OCI-LY1 (cell line): ENCODE results near the gene TYRP1.

ENCODE experiments used
- H2AFZ ChIP-seq: fragments of 200-600 bp; sonication (generic), shearing (Covaris generic); 2 replicates; pipeline ENCODE4 v1.6.0; 2014; ENCODE audit warnings: antibody characterized with exemption, mild to moderate bottlenecking, low read length
- H3F3A ChIP-seq: fragments of 200-600 bp; sonication (generic), shearing (Covaris generic); 2 replicates; pipeline ENCODE4 v1.6.0; 2014; ENCODE audit warnings: mild to moderate bottlenecking, antibody characterized with exemption, low read length, moderate library complexity; ENCODE audit not compliant: insufficient read depth
- H3K27ac ChIP-seq: fragments of 200-600 bp; sonication (generic); 2 replicates; pipeline ENCODE4 v1.5.1; 2014; ENCODE audit warnings: low read length, mixed run types, mild to moderate bottlenecking, low read depth; ENCODE audit not compliant: poor library complexity, severe bottlenecking
- H3K27me3 ChIP-seq: fragments of 200-600 bp; sonication (generic); 2 replicates; pipeline ENCODE4 v1.6.0; 2014; ENCODE audit warnings: antibody characterized with exemption, mild to moderate bottlenecking, low read length, moderate library complexity; ENCODE audit not compliant: insufficient read depth
- H3K36me3 ChIP-seq: fragments of 200-600 bp; sonication (generic); 2 replicates; pipeline ENCODE4 v1.6.1; 2014; ENCODE audit warnings: mild to moderate bottlenecking, antibody characterized with exemption, low read length, moderate library complexity, mixed read lengths; ENCODE audit not compliant: insufficient read depth
- H3K4me1 ChIP-seq: fragments of 200-600 bp; sonication (generic); 2 replicates; pipeline ENCODE4 v1.5.1; 2014; ENCODE audit warnings: mild to moderate bottlenecking, low read length, moderate library complexity; ENCODE audit not compliant: insufficient read depth, severe bottlenecking
- H3K4me2 ChIP-seq: fragments of 200-600 bp; sonication (generic), shearing (Covaris generic); 2 replicates; pipeline ENCODE4 v1.6.1; 2014; ENCODE audit warnings: low read length
- H3K4me3 ChIP-seq: fragments of 200-600 bp; sonication (generic); 2 replicates; pipeline ENCODE4 v1.5.1; 2014; ENCODE audit warnings: low read length, low read depth, mild to moderate bottlenecking, mixed read lengths; ENCODE audit not compliant: poor library complexity, severe bottlenecking
- H3K79me2 ChIP-seq: fragments of 200-600 bp; shearing (Covaris generic); 2 replicates; pipeline ENCODE4 v1.6.1; 2016; ENCODE audit warnings: mixed run types, low read length, mixed read lengths; ENCODE audit not compliant: insufficient read depth
- H3K9ac ChIP-seq: fragments of 200-600 bp; sonication (generic), shearing (Covaris generic); 2 replicates; pipeline ENCODE4 v1.6.1; 2014; ENCODE audit warnings: mild to moderate bottlenecking, low read length, mixed read lengths
- H3K9me2 ChIP-seq: fragments of 200-600 bp; sonication (generic), shearing (Covaris generic); 2 replicates; pipeline ENCODE4 v1.6.1; 2014; ENCODE audit warnings: low read depth, mild to moderate bottlenecking, low read length, mixed read lengths
- H3K9me3 ChIP-seq: fragments of 200-600 bp; shearing (Covaris generic); 2 replicates; pipeline ENCODE4 v1.6.1; 2014; ENCODE audit warnings: low read length, mixed read lengths
- H4K20me1 ChIP-seq: fragments of 200-600 bp; sonication (generic), shearing (Covaris generic); 2 replicates; pipeline ENCODE4 v1.6.0; 2016; ENCODE audit warnings: mild to moderate bottlenecking, low read length; ENCODE audit not compliant: insufficient read depth
- EZH2 ChIP-seq: fragments of 200-600 bp; sonication (generic), shearing (Covaris generic); IDR thresholded peaks from 2 replicates; pipeline ENCODE4 v1.8.0; 2017; ENCODE audit warnings: borderline replicate concordance, mixed run types, mild to moderate bottlenecking, antibody characterized with exemption, low read length, moderate library complexity, mixed read lengths
- TF ChIP-seq, protein P1 (sequence below): fragments of 200-600 bp; sonication (generic), shearing (Covaris generic); IDR thresholded peaks from 2 replicates; pipeline ENCODE4 v1.5.1; 2017; ENCODE audit warnings: mild to moderate bottlenecking, antibody characterized with exemption, low read length, moderate library complexity, mixed read lengths

The TYRP1 gene, protein sequence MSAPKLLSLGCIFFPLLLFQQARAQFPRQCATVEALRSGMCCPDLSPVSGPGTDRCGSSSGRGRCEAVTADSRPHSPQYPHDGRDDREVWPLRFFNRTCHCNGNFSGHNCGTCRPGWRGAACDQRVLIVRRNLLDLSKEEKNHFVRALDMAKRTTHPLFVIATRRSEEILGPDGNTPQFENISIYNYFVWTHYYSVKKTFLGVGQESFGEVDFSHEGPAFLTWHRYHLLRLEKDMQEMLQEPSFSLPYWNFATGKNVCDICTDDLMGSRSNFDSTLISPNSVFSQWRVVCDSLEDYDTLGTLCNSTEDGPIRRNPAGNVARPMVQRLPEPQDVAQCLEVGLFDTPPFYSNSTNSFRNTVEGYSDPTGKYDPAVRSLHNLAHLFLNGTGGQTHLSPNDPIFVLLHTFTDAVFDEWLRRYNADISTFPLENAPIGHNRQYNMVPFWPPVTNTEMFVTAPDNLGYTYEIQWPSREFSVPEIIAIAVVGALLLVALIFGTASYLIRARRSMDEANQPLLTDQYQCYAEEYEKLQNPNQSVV

DNA sequence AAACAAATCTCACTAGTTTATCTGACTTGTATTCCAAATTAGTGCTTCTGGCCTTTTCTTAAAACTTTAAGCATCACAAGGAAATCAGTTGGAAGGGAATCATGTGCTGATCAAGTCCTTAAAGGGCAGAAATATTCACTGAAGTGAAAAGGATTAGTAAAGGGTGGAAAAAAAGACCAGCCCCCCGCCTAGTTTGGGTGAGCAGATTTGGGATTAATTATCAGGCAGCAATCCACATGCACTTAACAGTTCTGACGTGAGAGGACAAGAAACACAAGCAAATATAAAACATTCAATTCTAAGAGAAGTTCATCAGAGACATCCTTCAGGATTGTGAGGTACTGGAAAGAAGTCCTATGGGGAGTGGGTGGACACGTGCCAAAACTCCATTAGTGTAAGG lies at the start of gene TYRP1:
Gene TYRP1 (plus strand): TSS at position 245 of the 400 bp plus-strand sequence. CDS start 612 bp downstream, outside the sequence.
- Histone ChIP-seq H2AFZ (no peak within 1 kb of the TSS), H3K4me2 (no peak within 1 kb of the TSS), H3F3A (no peaks in the 10 kb centered on the region), H3K9me2 (no peaks in the 10 kb centered on the region), H3K9ac (no peak within 1 kb of the TSS), H3K4me1 (no peaks in the 10 kb centered on the region), H3K27ac (no peak within 1 kb of the TSS), H3K27me3 (no peaks in the 10 kb centered on the region), H3K36me3 (no peaks in the 10 kb centered on the region), H3K4me3 (no peak within 1 kb of the TSS), H3K79me2 (no peaks in the 10 kb centered on the region), H4K20me1 (no peaks in the 10 kb centered on the region), H3K9me3 (no peaks in the 10 kb centered on the region)
- TF ChIP-seq, protein P1, sequence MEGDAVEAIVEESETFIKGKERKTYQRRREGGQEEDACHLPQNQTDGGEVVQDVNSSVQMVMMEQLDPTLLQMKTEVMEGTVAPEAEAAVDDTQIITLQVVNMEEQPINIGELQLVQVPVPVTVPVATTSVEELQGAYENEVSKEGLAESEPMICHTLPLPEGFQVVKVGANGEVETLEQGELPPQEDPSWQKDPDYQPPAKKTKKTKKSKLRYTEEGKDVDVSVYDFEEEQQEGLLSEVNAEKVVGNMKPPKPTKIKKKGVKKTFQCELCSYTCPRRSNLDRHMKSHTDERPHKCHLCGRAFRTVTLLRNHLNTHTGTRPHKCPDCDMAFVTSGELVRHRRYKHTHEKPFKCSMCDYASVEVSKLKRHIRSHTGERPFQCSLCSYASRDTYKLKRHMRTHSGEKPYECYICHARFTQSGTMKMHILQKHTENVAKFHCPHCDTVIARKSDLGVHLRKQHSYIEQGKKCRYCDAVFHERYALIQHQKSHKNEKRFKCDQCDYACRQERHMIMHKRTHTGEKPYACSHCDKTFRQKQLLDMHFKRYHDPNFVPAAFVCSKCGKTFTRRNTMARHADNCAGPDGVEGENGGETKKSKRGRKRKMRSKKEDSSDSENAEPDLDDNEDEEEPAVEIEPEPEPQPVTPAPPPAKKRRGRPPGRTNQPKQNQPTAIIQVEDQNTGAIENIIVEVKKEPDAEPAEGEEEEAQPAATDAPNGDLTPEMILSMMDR = no peak
- no peak for TF ChIP-seq EZH2

DNA sequence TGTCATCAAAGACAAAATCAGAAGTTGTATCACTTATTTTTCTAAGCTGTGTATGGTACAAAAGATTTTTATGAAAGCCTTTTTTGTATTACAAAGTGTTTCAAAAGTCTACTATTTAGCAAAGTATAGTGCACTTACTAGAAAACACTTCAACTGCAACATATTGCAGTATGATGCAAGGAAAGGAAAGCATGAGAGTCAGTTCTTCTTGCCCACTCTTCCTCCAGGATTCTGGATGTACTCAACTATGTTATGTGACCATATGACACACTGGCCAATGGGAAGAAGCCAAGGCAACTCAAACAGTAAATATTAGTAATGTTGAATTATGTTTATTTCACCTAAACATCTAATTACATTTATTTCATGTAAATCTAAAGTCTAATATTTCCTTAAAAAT lies 49.5 kb upstream of the TYRP1 start:
- H3K27ac ChIP-seq = no peak overlapping the region
- no peaks in the 10 kb centered on the region for H4K20me1 ChIP-seq
- H3K9ac ChIP-seq = no peak overlapping the region
- no peaks in the 10 kb centered on the region for H3K9me2 ChIP-seq
- no peaks in the 10 kb centered on the region for H3F3A ChIP-seq
- H2AFZ ChIP-seq = no peak overlapping the region
- no peaks in the 10 kb centered on the region for H3K79me2 ChIP-seq
- H3K4me3 ChIP-seq = no peak overlapping the region
- no peak for TF ChIP-seq EZH2
- TF ChIP-seq, protein P1 = no peak
- H3K36me3 ChIP-seq = no peaks in the 10 kb centered on the region
- H3K4me2 ChIP-seq = no peak overlapping the region
- no peaks in the 10 kb centered on the region for H3K27me3 ChIP-seq
- H3K4me1 ChIP-seq = no peaks in the 10 kb centered on the region
- H3K9me3 ChIP-seq = no peaks in the 10 kb centered on the region

DNA sequence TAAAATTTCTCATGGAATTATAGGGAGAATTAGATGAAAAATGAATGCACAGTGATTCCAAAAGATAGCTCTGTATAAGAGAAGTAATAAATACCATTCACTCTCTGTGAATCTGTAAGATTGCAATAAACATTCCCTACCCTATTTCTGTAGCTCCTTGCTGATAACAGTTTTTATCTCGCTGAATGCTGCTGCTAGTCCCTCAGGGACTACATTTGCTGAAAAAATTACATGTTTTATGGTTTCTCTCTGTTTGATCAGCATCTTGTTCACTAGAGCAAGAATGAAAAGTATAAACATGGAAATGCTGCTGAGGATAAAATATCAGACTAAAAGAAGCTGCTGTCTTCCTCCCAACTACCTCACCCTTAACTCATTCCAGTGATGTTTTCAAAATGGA lies 44.3 kb upstream of the TYRP1 start:
- H3K27ac ChIP-seq = no peak overlapping the region
- no peaks in the 10 kb centered on the region for H3K9me3 ChIP-seq
- H3K79me2 ChIP-seq = no peaks in the 10 kb centered on the region
- H3K4me2 ChIP-seq = no peak overlapping the region
- no peaks in the 10 kb centered on the region for H3K4me1 ChIP-seq
- no peak overlapping the region for H2AFZ ChIP-seq
- no peaks in the 10 kb centered on the region for H4K20me1 ChIP-seq
- no peaks in the 10 kb centered on the region for H3K36me3 ChIP-seq
- no peaks in the 10 kb centered on the region for H3K27me3 ChIP-seq
- H3K9me2 ChIP-seq = no peaks in the 10 kb centered on the region
- H3K4me3 ChIP-seq = no peak overlapping the region
- no peak overlapping the region for H3K9ac ChIP-seq
- TF ChIP-seq, protein P1 = no peak
- TF ChIP-seq EZH2 = no peak
- no peaks in the 10 kb centered on the region for H3F3A ChIP-seq
